GM10266 (cell line): Measurements from ENCODE around the gene RTP3.
"Not testable (repeated sequence)": the region's sequence is repeated elsewhere in the genome, so short reads cannot be mapped to it uniquely, and the experiment has no call there.

Experiments used
- DNase-seq: peaks from one replicate; pipeline ENCODE4 v3.0.0; 2012; ENCODE audit errors: extremely low spot score
- CTCF ChIP-seq: IDR thresholded peaks from 2 replicates; pipeline ENCODE4 v1.5.1; 2012; ENCODE audit warnings: mild to moderate bottlenecking, low read depth; ENCODE audit not compliant: control insufficient read depth, insufficient read depth; ENCODE audit errors: missing control alignments

RTP3 gene

GRCh38 chr3:46517784-46518181 lies 20.0 kb downstream of the RTP3 start:
- TF ChIP-seq CTCF, result no peak
- no peak for DNase-seq

- no peak for TF ChIP-seq CTCF
- no peak for DNase-seq
Observed at GRCh38 chr3:46519952-46520351, 22.2 kb downstream of the RTP3 start.

- no peak for DNase-seq
Observed at GRCh38 chr3:46520531-46520930, 22.8 kb downstream of the RTP3 start.

GRCh38 chr3:46521096-46521495 lies 23.3 kb downstream of the RTP3 start:
- no peak for TF ChIP-seq CTCF
- no peak for DNase-seq

More at GRCh38 chr3:46520531-46520930, 22.8 kb downstream of the RTP3 start:
- TF ChIP-seq CTCF, result no peak

- not testable (repeated sequence) for DNase-seq
Observed at GRCh38 chr3:46522201-46522600, 24.4 kb downstream of the RTP3 start.

- TF ChIP-seq CTCF, result no peak
- no peak for DNase-seq
Observed at GRCh38 chr3:46523556-46523955, 25.8 kb downstream of the RTP3 start.

GRCh38 chr3:46524008-46524407 lies 26.2 kb downstream of the RTP3 start:
- DNase-seq, result no peak
- no peak for TF ChIP-seq CTCF

GRCh38 chr3:46524832-46525231 lies 27.1 kb downstream of the RTP3 start:
- no peak for DNase-seq
- TF ChIP-seq CTCF, result no peak
